Esophagus squamous epithelium (tissue), 4 donors: ENCODE measurements around the gene HYDIN.
"Not testable (repeated sequence)": the region's sequence is repeated elsewhere in the genome, so short reads cannot be mapped to it uniquely, and the experiment has no call there.

ENCODE experiments used
- POLR2A ChIP-seq, 4 donors: fragments of 450-650 bp; IDR thresholded peaks; one replicate each; pipeline ENCODE4 v1.6.1; 2017; ENCODE audit warnings: antibody characterized with exemption in 4 of 4, mild to moderate bottlenecking in 4 of 4, moderate library complexity in 3 of 4
- TF ChIP-seq, protein P1 (sequence below), 6 experiments: fragments of 450-650 bp in 4 of 6; fragments of 200-600 bp in 2 of 6; sonication (generic) in 2 of 6; IDR thresholded peaks; one replicate each; pipeline ENCODE4 v1.5.1; 2016 to 2019; ENCODE audit warnings: antibody characterized with exemption in 6 of 6, mild to moderate bottlenecking in 4 of 6, moderate library complexity in 4 of 6

DNA sequence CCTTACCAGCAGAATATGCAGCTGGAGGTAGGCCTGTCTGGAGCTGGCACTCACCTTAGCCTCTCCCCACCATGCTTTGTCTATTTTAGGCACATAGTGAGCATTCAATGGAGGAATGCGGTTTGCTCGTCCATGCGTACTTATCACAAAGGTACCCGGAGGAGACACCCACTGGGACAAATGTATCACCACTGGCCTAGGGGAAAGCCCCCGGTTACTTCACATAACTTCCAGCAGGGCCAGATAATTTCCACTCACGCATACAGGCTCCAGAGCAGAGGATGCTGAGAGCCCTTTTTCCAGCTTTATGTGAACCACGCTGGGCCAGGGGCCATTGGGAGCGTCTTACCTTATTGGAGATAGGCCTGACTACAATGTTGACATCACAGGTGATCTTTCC is 348.2 kb downstream of the HYDIN start:
- not testable (repeated sequence) for TF ChIP-seq POLR2A (IDR thresholded peaks at IDR 0.05)
- TF ChIP-seq, protein P1, sequence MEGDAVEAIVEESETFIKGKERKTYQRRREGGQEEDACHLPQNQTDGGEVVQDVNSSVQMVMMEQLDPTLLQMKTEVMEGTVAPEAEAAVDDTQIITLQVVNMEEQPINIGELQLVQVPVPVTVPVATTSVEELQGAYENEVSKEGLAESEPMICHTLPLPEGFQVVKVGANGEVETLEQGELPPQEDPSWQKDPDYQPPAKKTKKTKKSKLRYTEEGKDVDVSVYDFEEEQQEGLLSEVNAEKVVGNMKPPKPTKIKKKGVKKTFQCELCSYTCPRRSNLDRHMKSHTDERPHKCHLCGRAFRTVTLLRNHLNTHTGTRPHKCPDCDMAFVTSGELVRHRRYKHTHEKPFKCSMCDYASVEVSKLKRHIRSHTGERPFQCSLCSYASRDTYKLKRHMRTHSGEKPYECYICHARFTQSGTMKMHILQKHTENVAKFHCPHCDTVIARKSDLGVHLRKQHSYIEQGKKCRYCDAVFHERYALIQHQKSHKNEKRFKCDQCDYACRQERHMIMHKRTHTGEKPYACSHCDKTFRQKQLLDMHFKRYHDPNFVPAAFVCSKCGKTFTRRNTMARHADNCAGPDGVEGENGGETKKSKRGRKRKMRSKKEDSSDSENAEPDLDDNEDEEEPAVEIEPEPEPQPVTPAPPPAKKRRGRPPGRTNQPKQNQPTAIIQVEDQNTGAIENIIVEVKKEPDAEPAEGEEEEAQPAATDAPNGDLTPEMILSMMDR (IDR thresholded peaks at IDR 0.05) = not testable (repeated sequence)
